ENCODE measurements around the gene RRAGD. TPM values are rescaled to one million over a fixed set of nuclear protein-coding genes. Genes with fewer than 3 reads are reported as not detected.
A peak's percentile ranks its signal among the peaks of the same experiment; 100 is the strongest.

The RRAGD gene
- total and polyA plus RNA-seq, 2 donors from 2014 or later = 31.5 to 51.6 TPM

DNA sequence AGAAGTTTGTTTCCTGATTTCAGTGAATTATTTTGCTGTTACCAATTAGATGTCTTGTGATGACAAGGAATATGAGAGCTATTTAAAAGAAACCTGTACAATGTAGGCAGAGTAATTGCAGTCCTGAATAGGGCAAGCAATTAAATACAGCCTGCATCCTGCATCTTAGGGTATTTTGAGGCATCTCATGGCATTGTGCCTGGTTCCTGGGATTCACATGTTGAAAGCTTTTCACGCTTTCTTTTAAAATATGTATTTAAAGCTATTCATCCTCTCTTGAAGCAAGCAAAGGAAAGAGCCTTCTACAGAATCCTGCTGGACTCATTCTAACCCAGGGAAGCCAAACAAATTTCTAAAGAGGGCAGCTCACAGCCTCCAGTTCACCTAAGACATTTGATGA is 4.7 kb upstream of the RRAGD start:
- H3K4me3 ChIP-seq (ENCODE audit: low read length in 3 of 3) = no peak overlapping the region
- H3K9ac ChIP-seq (ENCODE audit: low read length in 3 of 3) = no peak overlapping the region
- no peak for FAIRE-seq
- TF ChIP-seq, protein P1, sequence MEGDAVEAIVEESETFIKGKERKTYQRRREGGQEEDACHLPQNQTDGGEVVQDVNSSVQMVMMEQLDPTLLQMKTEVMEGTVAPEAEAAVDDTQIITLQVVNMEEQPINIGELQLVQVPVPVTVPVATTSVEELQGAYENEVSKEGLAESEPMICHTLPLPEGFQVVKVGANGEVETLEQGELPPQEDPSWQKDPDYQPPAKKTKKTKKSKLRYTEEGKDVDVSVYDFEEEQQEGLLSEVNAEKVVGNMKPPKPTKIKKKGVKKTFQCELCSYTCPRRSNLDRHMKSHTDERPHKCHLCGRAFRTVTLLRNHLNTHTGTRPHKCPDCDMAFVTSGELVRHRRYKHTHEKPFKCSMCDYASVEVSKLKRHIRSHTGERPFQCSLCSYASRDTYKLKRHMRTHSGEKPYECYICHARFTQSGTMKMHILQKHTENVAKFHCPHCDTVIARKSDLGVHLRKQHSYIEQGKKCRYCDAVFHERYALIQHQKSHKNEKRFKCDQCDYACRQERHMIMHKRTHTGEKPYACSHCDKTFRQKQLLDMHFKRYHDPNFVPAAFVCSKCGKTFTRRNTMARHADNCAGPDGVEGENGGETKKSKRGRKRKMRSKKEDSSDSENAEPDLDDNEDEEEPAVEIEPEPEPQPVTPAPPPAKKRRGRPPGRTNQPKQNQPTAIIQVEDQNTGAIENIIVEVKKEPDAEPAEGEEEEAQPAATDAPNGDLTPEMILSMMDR (IDR thresholded peaks at IDR 0.05; ENCODE audit: borderline replicate concordance, extremely low read depth, insufficient read depth) = no peak
- no peaks in the 10 kb centered on the region for H3K9me3 ChIP-seq (ENCODE audit: control insufficient read depth in 2 of 3, insufficient read depth in 1 of 3, low read length in 3 of 3)
- no peak for DNase-seq
- H3K27ac ChIP-seq (ENCODE audit: low read depth in 2 of 2, low read length in 2 of 2) = no peak overlapping the region
- H3K36me3 ChIP-seq (ENCODE audit: control insufficient read depth in 2 of 3, insufficient read depth in 3 of 3, low read length in 3 of 3) = no peaks in the 10 kb centered on the region
- intact Hi-C loops (cut with DNase I) = no loop called here
- H3K4me1 ChIP-seq (ENCODE audit: control insufficient read depth in 2 of 3, insufficient read depth in 2 of 3, low read depth in 1 of 3, low read length in 3 of 3) = peaks cover 0 to 5% (median 0%) of the 10 kb centered on the region in 3 donors
- no peaks in the 10 kb centered on the region for H3K27me3 ChIP-seq (ENCODE audit: control insufficient read depth, insufficient read depth, low read length)

DNA sequence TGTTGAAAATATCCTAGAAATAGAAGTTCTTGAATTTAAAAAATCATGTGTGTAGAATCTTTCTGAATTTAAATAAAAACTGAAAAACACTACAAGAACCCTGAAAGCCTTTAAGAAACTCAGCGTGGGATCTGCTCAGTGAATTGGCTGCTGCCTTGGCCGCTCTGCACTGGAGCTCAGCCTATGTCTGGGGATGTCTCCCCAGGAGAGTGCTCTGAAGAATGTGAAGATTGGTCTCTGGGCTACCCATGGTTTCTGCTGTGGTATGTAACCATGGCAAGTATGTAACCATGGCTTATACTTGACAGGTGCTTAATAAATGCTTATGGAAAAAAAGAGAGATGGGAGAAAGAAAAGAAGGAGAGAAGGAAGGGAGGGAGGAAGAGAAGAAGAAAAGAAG is 3.1 kb upstream of the RRAGD start:
- Histone ChIP-seq H3K27ac (ENCODE audit: low read depth in 2 of 2, low read length in 2 of 2) (no peak overlapping the region), H3K4me3 (ENCODE audit: low read length in 3 of 3) (no peak overlapping the region), H3K36me3 (ENCODE audit: control insufficient read depth in 2 of 3, insufficient read depth in 3 of 3, low read length in 3 of 3) (no peaks in the 10 kb centered on the region), H3K4me1 (ENCODE audit: control insufficient read depth in 2 of 3, insufficient read depth in 2 of 3, low read depth in 1 of 3, low read length in 3 of 3) (peaks cover 0 to 9% (median 6%) of the 10 kb centered on the region in 3 donors), H3K9me3 (ENCODE audit: control insufficient read depth in 2 of 3, insufficient read depth in 1 of 3, low read length in 3 of 3) (no peaks in the 10 kb centered on the region), H3K9ac (ENCODE audit: low read length in 3 of 3) (no peak overlapping the region), H3K27me3 (ENCODE audit: control insufficient read depth, insufficient read depth, low read length) (no peaks in the 10 kb centered on the region)
- FAIRE-seq = no peak
- TF ChIP-seq, protein P1 (IDR thresholded peaks at IDR 0.05; ENCODE audit: borderline replicate concordance, extremely low read depth, insufficient read depth) = no peak
- intact Hi-C loops (cut with DNase I) = no loop called here
- DNase-seq = no peak

DNA sequence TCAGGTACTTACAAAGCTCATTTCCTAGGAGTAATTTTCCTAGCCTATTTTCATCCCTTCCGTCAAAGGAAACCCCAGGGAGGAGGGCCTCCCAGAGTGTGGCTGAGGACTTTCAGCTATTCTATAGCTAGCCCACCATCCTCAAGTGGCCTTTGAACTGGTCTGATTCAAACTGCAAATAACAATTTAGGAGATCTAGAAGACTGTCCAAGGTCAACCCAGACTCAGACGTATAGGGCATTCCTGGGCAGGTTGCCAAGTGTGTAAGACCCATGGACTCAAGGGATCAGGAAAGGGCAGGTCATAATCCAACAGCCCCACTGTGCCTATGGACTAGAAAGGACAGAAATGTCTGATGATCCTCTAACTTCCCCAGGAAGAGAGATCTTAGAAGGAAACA is 2.1 kb upstream of the RRAGD start:
- Histone ChIP-seq H3K36me3 (ENCODE audit: control insufficient read depth in 2 of 3, insufficient read depth in 3 of 3, low read length in 3 of 3) (no peaks in the 10 kb centered on the region), H3K27ac (ENCODE audit: low read depth in 2 of 2, low read length in 2 of 2) (no peak overlapping the region), H3K9me3 (ENCODE audit: control insufficient read depth in 2 of 3, insufficient read depth in 1 of 3, low read length in 3 of 3) (no peaks in the 10 kb centered on the region), H3K4me1 (ENCODE audit: control insufficient read depth in 2 of 3, insufficient read depth in 2 of 3, low read depth in 1 of 3, low read length in 3 of 3) (peaks cover 0 to 9% (median 6%) of the 10 kb centered on the region in 3 donors), H3K4me3 (ENCODE audit: low read length in 3 of 3) (no peak overlapping the region), H3K9ac (ENCODE audit: low read length in 3 of 3) (no peak overlapping the region), H3K27me3 (ENCODE audit: control insufficient read depth, insufficient read depth, low read length) (no peaks in the 10 kb centered on the region)
- intact Hi-C loops (cut with DNase I) = no loop called here
- FAIRE-seq (no peak), DNase-seq (peak in 1 of 5 donors; percentile 8)
- TF ChIP-seq, protein P1 (IDR thresholded peaks at IDR 0.05; ENCODE audit: borderline replicate concordance, extremely low read depth, insufficient read depth) = no peak

DNA sequence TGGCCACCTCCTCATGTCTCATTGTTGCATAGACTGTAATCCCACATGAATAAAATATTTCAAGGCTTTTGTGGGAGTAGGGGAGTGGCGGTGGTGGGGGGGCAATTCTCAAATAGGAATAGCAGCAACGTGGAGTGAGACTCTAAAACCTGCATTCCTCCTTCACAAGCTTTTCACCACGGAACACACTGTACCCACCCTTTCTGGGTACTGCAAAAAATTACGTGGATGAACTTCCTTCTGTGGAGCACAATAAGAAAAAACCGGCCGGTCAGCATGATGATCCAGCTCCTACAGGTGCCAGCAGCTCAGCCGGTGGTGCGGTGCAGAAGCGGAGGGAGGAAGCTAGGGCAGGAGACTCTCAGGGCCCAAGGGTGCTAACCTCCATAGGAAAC is 930 bp upstream of the RRAGD start:
- FAIRE-seq = no peak
- H3K9me3 ChIP-seq (ENCODE audit: control insufficient read depth in 2 of 3, insufficient read depth in 1 of 3, low read length in 3 of 3) = no peaks in the 10 kb centered on the region
- TF ChIP-seq, protein P1 (IDR thresholded peaks at IDR 0.05; ENCODE audit: borderline replicate concordance, extremely low read depth, insufficient read depth) = no peak
- H3K27ac ChIP-seq (ENCODE audit: low read depth in 2 of 2, low read length in 2 of 2) = peak overlapping the region; percentile 92
- peak overlapping the region in 1 of 3 donors; percentile 83 for H3K9ac ChIP-seq (ENCODE audit: low read length in 3 of 3)
- H3K4me3 ChIP-seq (ENCODE audit: low read length in 3 of 3) = peak overlapping the region; percentile 57 to 73 (median 70)
- peaks cover 0 to 9% (median 6%) of the 10 kb centered on the region in 3 donors for H3K4me1 ChIP-seq (ENCODE audit: control insufficient read depth in 2 of 3, insufficient read depth in 2 of 3, low read depth in 1 of 3, low read length in 3 of 3)
- no peaks in the 10 kb centered on the region for H3K36me3 ChIP-seq (ENCODE audit: control insufficient read depth in 2 of 3, insufficient read depth in 3 of 3, low read length in 3 of 3)
- no peak for DNase-seq
- no peaks in the 10 kb centered on the region for H3K27me3 ChIP-seq (ENCODE audit: control insufficient read depth, insufficient read depth, low read length)
- intact Hi-C loops (cut with DNase I) = no loop called here

Measured in kidney (tissue), 14 donors.